Dermis microvascular lymphatic vessel endothelial cell (primary cell): ENCODE results near the gene PFKFB4. TPM values are rescaled to one million over a fixed set of nuclear protein-coding genes. Genes with fewer than 3 reads are reported as not detected.

Source experiments
- total RNA-seq: library from RNA; depleted of rRNA; stranded (reverse); fragments of >200 nt; gene quantifications from 2 replicates; pipeline ENCODE4 v1.2.1, GENCODE V29; 2014

PFKFB4 gene
- total RNA-seq, 1 donor from 2014 or later: 1.3 TPM

Other genes with a start within 250 kb of the PFKFB4 start
- gene SPINK8, start 223.1 kb downstream of the PFKFB4 start, total RNA-seq: not detected in 2 replicates
- gene FBXW12, start 184.6 kb downstream of the PFKFB4 start, total RNA-seq: not detected in 2 replicates
- 13.9 and 20.5 TPM in 2 replicates for gene PLXNB1, start 126.7 kb downstream of the PFKFB4 start, total RNA-seq
- 9.7 and 13.1 TPM in 2 replicates for gene CCDC51, start 116.7 kb downstream of the PFKFB4 start, total RNA-seq
- 108 and 193 TPM in 2 replicates for gene TMA7, start 116.5 kb downstream of the PFKFB4 start, total RNA-seq
- gene ATRIP, start 110.1 kb downstream of the PFKFB4 start, total RNA-seq: 4.9 and 6.1 TPM in 2 replicates
- gene SHISA5, start 52.6 kb downstream of the PFKFB4 start, total RNA-seq: 71.8 and 91.9 TPM in 2 replicates
- gene UCN2, start 7.0 kb upstream of the PFKFB4 start, total RNA-seq: not detected in 2 replicates
- gene COL7A1, start 38.5 kb upstream of the PFKFB4 start, total RNA-seq: under 0.01 and 0.13 TPM in 2 replicates
- gene UQCRC1, start 52.8 kb upstream of the PFKFB4 start, total RNA-seq: 311 and 325 TPM in 2 replicates
- 0.13 TPM in 1 of 2 replicates, not detected in the other for gene TMEM89, start 65.0 kb upstream of the PFKFB4 start, total RNA-seq
- 11.0 and 12.5 TPM in 2 replicates for gene SLC26A6, start 78.7 kb upstream of the PFKFB4 start, total RNA-seq
- 0.13 and 0.25 TPM in 2 replicates for gene CELSR3, start 106.1 kb upstream of the PFKFB4 start, total RNA-seq
- gene NCKIPSD, start 129.1 kb upstream of the PFKFB4 start, total RNA-seq: 4.6 and 5.9 TPM in 2 replicates
- gene IP6K2, start 160.4 kb upstream of the PFKFB4 start, total RNA-seq: 31.1 and 47.2 TPM in 2 replicates